Vein endothelial cell (primary cell): ENCODE data around the gene SLC66A2. TPM values are rescaled to one million over a fixed set of nuclear protein-coding genes. Genes with fewer than 3 reads are reported as not detected.

ENCODE experiments used
- total RNA-seq: library from RNA; depleted of rRNA; stranded (reverse); fragments of >200 nt; gene quantifications from 2 replicates; pipeline ENCODE4 v1.2.3, GENCODE V29; 2012

Gene SLC66A2
- 33.7 and 40.5 TPM in 2 replicates for total RNA-seq

GRCh38 chr18:79951545-79952455 is at the start of gene SLC66A2:
TSS of gene SLC66A2 (minus strand) at chr18:79951653. CDS start at chr18:79950926, 727 bp downstream.

GRCh38 chr18:79988451-79989194 is 37.2 kb upstream of the SLC66A2 start, which contains the start of gene TXNL4A:
TSS of gene TXNL4A (minus strand) at chr18:79988563. CDS start at chr18:79988392, 171 bp downstream.

GRCh38 chr18:79964330-79965118 is 13.1 kb upstream of the SLC66A2 start, which contains the start of gene HSBP1L1:
TSS of gene HSBP1L1 (plus strand) at chr18:79964643. CDS start at chr18:79964736, 93 bp downstream.

Other genes starting within 250 kb of the SLC66A2 start
- gene KCNG2, start 153.7 kb downstream of the SLC66A2 start, total RNA-seq: not detected in 2 replicates
- 4.6 and 5.7 TPM in 2 replicates for gene HSBP1L1, start 13.0 kb upstream of the SLC66A2 start, total RNA-seq
- 56.2 and 57.1 TPM in 2 replicates for gene TXNL4A, start 36.9 kb upstream of the SLC66A2 start, total RNA-seq
- 27.8 and 28.2 TPM in 2 replicates for gene RBFA, start 82.8 kb upstream of the SLC66A2 start, total RNA-seq
- gene ADNP2, start 157.6 kb upstream of the SLC66A2 start, total RNA-seq: 27.9 and 32.3 TPM in 2 replicates